Middle frontal gyrus (tissue), 1 donor: Measurements from ENCODE around the gene ZNF823.

Experiments
- DNase-seq: peaks from one replicate; pipeline ENCODE4 v3.0.0-alpha.2; 2015; ENCODE audit warnings: low spot score; ENCODE audit errors: extremely low spot score

Gene ZNF823

DNA sequence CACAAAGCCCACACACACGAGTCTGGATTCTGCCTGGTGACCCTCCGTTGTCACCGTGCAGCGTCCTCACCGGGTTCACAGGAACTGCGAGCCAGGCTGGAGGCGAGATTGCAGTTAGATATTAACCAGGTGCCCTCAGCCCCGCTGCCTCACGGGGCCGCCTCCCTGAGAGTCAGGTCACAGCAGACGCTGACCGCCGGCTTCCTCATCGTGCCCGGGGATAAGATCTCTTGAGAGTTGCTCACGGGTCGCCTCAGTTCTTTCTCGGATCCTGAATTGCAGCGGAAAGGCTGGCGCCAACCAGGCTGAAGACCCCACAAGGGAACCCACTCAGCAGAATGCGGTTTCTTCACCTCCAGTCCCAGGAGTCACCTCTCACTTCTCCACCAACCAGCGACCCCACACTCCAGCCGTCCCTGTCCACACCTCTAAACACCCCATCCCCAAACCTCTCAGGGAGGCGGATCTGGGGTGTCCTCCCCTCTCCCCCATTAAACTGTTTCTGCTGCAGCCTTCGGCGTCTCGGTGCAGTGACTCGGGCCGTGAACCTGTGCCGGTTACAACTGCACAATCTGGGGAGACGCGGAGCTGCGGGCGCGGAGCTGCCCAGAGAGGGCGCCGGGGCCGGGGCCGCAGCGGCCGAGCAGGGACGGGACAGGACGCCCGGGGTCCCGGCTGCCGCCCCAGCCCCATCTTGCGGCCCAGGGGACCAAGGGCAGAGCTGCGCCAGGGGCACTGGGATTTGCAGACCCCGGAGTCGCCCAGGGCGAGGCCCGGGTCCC is 591 bp downstream of the ZNF823 start:
- DNase-seq = no peak

DNA sequence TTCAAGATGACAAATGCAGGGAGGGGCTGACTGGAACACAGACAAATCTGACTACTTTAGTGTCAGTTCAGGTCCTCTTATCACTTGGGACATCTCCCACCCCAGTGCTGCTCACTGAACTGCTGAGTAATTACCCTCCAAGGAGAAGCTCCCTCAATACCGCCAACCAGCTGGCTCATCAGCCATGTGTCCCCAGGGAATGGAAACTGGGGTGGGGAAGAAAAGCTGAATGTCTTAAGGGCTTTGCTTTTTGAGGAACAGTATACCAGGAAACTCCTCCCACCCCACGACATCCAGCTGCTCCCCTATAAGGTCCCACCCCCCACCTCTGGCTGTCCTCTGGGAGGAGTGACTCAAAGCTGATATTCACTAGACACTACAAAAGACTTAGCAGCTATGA is 2.0 kb downstream of the ZNF823 start:
- DNase-seq = no peak

DNA sequence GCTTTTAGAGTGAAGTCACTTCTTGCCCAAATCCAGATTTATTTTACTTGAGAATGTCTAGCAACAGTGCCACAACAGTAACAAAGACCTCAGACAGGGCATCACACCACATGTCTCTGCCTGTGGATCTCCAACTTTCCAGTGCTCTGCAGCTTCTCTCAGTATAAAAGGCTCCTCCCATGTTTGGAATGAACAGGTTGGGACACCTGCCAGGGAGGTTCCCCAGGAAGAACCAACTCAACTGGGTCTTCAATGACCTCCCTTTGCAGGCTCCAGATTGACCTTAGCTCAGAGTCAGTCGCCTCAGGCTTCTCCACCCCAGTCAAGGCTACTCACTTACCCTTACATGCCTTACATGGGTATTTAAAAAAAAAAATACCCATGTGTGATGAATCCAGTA is 3.4 kb downstream of the ZNF823 start:
- DNase-seq = no peak

DNA sequence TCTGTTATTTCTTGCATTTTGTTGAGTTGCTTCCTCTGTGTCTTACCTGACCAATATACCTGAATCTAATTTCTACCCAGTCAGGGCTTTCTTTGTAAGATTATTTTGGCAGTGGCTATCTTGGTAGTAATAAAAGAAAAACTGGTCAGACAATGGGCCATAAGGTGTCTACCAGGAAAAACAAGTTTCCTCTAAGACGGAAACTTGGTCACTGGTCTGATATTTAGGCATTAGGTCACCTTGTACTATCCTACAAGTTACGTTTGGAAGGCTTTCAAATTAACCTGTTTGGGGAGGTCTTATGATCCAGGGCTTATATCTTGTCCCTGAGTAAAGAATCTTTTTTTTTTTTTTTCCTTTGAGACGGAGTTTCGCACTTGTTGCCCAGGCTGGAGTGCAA is 9.2 kb downstream of the ZNF823 start:
- no peak for DNase-seq

DNA sequence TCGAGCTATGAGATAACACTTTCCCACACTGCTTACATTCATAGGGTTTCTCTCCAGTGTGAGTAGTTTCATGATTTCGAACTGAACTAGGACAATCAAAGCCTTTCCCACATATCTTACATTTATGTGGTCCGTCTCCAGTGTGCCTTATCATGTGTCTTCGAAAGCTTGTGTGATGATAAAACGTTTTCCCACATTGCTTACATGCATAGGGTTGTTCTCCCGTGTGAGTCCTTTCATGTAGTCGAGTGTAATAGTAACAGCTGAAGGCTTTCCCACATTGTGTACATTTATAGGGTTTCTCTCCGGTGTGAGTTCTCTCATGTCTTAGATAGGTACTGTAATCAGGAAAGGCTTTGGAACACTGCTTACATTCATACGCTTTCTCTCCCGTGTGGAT is 16.3 kb downstream of the ZNF823 start:
- DNase-seq = no peak

DNA sequence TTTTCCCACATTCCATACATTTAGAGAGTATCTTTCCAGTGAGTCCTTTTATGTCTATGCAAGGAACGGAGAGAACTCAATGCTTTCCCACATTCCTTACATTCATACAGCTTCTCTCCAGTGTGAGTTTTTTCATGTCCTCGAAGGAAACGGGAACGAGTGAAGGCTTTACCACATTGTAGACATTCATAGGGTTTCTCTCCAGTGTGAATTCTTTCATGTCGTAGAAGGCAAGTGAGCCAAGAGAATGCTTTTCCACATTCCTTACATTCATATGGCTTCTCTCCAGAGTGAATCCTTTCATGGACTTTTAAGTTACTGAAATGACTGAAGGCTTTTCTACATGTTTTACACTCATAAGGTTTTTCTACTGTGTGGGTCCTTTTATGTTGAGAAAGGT is 17.1 kb downstream of the ZNF823 start:
- DNase-seq = no peak

DNA sequence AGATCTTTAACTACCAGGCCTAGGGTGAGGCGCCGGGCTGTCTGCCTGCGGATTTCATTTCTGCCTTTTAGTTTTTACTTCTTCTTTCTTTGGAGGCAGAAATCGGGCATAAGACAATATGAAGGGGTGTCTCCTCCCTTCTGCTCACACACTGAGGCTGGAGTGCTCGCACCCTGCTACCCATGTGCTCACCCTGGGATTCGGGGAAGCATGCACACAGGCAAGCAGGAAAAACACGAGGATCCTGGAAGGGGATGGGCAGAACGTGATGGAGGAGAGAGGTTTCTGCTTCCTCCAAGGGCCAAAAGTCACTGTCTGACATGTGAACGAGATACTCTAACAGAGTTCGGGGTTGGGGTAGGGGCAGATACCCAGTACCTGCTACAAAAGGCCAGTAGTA is 28.4 kb downstream of the ZNF823 start:
- DNase-seq = no peak

DNA sequence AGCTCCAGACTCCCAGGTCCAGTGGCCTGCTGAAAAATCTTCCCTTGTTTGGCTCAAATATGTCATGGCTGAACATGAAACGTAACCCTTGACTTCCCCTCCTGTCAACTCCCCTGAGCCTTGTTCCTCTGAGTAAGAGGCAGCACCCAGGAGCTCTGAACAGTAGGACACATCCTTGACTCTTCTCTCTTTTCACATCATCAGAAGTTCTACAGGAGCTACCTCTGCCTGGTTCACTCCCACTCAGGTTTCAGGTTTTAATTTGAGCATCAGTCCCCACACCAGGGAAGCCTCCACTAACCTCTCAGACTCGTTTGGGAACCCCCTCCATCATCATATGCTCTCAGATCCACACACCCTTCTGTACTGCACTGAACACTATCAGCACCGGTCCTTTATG is 30.3 kb downstream of the ZNF823 start:
- DNase-seq = no peak

DNA sequence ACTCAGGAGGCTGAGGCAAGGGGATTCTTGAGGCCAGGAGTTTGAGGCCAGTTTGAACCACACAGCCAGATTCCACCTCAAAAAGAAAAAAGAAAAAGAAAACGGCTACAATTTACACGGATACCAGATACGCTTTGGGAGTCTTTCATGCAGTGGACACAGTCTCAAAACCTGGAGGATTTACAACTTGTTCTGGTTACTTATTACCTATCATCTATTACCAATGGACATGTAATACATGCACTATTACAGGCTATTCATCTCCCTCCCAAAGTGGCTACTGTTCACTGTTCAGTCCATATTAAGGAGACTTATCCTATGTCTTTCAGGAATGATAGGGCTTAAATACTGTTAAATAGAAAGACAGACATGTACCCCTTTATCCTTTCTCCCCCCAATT is 33.3 kb downstream of the ZNF823 start:
- no peak for DNase-seq

DNA sequence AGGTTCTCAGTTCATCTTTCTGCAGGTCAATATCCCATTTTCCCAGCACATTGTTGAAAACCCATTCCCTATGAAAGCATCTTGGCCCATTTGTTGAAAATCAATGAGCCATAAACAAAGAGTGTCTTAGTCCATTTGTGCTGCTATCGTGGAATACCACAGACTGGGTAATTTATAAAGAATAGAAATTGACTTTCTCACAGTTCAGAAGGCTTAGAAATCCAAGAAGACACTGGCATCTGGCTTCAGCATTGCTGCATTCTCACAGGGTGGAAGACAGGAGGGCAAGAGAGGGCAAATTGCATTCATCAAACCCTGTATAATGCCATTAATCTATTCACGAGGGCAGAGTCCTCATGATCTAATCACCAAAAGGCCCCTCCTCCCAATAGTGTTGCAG is 34.1 kb downstream of the ZNF823 start:
- no peak for DNase-seq

DNA sequence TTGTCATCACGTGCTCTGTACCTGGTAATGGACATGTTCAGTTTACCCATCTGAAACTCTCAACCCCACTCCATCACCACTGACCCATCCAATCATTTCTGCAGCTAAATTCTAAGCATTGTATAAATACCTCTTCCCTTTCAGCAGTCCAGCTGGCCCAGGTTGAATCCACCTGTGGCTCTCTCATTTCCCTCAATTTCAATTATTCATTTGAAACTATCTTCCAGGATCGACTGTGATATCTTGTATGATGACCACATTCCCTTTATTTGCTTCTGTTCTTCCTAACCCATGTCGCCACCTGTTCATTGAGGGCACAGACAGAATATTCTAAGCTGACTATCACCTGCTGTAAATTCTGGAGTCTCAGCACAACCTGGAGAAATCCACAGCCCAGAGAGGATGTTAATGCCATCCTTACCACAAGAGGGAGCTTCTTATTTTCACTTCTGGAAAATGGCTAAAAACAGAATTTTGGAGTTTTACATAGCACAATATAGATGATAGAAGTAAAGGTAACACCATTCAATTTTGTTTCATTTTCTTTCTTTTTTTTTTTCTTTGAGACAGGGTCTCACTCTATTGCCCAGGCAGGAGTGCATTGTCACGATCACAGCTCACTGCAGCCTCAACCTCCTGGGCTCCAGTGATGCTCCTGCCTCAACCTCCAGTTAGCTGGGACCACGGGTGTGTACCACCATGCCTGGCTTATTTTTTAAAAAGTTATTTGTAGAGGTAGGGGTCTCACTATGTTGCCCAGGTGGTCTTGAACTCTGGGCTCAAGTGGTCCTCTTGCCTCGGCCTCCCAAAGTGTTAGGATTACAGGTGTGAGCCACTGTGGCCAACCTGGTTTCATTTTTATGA is 38.6 kb downstream of the ZNF823 start:
- DNase-seq = no peak

DNA sequence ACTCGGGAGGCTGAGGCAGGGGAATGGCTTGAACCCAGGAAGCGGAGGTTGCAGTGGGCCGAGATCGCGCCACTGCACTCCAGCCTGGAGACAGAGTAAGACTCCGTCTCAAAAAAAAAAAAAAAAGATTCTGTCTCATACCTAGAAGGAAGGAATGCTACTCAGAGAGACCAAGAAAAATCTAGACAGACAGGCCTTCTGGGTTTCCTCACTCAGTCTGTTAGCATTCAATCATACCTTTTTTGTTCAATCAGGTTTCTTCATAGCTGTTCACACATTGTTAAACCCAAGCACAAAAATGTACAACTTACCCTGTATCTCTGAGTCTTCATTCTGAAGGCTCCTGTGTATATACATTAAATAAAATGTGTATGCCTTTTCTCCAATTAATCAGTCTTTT is 40.5 kb downstream of the ZNF823 start:
- no peak for DNase-seq

DNA sequence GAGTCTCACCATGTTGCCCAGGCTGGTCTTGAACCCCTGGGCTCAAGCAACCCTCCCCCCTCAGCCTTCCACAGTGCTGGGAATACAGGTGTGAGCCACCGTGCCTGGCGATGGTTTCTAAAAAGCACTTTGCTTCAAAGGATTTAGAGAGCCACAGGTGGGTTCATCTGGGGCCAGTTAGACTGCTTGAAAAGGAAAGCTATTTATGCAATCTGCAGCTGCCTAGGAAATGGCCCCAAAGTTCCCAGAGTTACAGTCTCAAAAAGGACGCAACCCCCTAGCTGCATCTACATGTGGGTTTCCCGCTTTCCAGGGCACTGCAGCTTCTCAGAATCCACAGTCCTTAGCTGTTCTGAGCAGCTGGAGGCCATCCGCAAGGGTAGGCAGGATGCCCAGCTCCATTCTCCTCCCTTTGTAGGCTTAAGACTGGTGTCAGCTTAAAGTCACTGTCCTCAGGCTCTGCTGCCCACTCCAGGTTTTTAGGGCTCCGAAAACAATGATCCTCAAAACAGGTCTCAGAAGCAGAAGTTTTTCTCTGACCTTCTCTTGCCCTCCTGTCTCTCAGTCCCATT is 41.4 kb downstream of the ZNF823 start:
- DNase-seq = no peak

DNA sequence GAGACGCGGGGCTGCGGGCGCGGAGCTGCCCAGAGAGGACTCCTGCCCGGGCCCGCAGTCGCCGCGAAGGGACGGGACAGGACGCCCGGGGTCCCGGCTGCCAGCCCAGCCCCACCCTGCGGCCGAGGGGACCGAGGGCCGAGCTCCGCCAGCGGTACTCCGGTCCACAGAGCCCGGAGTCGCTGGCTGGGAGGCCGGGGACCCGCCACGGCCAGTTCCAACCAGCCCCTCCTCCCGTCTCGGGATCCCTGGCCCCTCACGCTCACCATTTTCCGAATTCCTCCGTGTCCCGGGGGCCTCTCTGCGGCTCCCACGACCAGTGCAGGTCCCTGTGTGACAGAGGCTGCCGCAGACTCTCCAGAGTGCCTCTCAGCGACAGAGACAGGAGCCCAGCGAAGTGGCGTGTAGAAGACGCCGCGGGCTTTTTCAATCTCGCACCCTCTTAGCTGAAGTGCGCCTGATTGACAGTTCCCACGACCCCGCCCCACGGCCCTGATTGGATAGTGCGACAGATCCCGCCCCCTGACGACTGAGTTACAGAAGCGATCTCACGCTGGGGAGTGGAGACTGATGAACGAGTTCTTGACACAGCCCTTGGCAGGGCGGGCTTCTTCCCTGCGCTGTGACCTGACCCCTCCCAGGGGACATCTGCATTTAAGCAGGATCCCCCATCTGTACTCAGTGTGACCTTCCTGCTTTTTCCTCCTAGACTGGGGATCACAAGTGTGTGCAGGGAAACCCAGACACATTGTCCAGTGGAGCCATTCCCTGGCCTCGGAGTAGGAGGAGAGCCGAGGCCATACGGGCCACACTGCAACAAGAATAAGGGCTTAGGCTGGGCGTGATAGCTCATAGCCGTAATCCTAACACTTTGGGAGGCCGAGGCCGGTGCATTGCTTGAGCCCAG is 44.0 kb downstream of the ZNF823 start:
- DNase-seq = peak; percentile 81

DNA sequence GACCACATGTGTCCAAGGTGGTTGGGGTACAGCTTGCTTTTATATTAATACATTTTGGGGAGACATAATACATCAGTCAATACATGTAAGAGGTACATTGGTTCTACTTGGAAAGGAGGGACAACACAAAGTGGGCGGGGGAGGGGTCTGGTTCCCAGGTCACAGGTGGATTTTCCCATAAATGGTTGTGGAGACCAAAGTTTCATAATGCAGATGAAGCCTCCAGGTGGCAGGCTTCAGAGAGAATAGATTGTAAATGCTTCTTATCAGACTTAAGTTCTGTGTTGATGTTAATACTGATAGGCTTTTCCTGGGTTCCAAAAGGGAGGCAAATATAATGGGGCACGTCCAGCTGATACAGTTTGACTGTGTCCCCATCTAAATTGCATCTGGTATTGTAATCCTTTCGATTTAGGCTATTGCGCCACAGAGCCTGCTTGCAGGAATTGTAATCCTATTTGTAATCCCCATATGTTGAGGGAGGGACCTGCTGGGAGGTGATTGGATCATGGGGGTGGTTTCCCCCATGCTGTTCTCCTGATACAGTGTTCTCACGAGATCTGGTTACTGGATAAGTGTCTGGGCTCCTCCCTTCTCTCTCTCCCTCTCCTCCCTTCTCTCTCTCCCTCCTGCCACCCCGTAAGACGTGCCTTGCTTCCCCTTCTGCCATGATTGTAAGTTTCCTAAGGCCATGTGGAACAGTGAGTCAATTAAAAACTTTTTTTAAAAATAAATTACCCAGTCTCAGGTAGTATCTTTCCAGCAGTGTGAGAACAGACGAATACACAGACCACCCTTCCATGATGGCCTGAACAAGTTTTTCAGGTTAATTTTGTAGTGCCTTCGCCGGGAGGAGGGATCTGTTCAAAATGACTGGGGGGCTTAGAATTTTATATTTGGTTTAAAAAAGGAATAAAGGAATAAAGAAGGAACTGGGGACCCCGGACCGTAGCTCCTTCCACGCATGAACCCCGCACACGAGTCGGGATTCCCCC is 44.9 kb downstream of the ZNF823 start:
- no peak for DNase-seq

DNA sequence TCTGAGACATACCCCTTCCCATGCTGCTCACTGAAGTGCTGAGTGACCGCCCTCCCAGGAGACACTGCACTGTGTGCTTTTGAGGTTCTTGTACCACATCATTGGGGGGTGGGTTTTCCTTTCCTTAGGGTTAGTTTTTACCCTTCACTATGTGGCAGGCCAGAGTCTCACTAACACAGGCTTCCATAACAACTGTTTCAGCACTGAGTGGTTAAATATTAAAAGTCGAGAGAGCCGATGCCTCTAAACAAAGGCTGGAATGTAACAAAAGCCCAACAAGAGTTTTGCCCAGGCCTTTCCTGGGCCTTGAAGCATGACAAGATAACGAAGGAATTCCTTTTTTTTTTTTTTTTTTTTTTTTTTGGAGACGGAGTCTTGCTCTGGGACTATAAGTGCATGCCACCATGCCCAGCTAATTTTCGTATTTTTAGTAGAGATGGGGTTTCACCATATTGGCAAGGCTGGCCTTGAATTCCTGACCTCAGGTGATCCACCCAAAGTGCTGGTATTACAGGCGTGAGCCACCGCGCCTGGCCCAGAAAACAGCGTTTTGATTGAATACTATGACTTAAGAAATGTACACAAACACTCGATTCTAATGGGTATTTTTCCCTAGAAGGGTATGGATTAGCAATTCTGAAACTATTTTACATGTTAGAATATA is 46.5 kb downstream of the ZNF823 start:
- no peak for DNase-seq

DNA sequence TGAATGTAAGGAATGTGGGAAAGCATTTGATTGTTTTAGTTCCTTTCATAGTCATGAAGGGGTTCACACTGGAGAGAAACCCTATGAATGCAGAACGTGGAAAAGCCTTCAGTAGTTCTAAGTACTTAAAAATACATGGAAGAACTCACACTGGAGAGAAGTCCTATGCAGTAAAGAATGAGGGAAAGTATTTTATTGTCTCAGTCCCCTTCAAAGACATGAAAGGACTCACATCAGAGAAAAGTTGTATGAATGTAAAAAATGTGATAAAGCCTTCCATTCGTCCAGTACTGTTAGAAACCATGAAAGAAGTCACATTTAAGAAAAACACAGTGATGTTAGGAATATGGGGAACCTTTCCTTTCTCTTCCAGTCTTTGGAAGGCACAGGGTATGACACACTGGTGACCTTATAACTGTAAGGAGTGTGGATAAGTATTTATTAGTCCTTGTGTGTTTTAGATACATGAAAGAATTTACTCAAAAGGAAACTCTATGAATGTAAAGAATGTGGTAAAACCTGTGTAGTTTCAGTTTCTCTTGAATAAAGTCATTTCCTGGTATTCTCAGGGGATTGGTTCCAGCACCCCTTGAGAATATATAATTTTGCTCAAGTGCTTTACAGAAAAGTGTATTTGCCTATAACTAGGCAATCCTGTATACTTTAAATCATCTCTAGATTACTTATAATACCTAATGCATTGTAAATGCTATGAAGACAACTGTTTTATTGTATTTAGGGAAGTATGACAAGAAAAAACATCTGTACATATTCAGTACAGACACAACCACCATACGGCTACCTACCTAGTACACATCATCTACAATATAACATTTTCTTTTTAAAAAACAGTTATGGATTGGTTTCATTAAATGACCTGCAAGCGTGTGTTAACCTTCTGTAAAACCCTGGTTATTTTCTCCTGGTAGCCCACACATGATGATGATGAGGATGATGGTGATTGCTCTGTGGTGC is 52.8 kb downstream of the ZNF823 start:
- DNase-seq = no peak

DNA sequence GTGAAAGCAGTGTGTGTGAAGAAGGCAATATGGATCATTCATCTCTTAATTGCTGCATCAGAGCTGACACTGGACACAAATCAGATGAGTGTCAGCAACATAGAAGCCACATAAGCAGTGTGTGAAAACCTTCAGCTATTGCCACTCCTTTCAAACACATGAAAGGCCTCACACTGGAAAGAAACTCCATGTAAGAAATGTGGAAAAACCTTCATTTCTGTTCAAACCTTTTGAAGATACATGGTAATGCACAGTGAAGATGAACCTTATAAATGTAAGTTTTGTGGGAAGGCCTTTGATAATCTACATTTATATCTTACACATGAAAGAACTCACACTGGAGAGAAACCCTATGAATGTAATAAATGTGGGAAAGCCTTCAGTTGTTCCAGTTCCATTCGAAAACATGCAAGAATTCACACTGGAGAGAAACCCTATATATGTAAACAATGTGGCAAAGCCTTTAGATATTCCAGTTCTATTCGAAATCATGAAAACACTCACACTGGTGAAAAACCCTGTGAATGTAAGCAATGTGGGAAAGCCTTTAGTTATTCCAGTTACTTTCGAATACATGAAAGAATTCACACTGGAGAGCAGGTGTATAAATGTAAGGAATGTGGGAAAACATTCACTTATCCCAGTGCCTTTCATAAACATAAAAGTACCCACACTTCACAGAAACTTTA is 53.6 kb downstream of the ZNF823 start:
- DNase-seq = no peak
